Naive thymus-derived CD4-positive, alpha-beta T cell (primary cell): ENCODE results near the gene RSRC1. TPM values are rescaled to one million over a fixed set of nuclear protein-coding genes. Genes with fewer than 3 reads are reported as not detected.
"Not testable (repeated sequence)": the region's sequence is repeated elsewhere in the genome, so short reads cannot be mapped to it uniquely, and the experiment has no call there.

Experiments used
- ATAC-seq: fragments of 150-1000 bp; cut with Tn5 transposase; 2 replicates; pipeline ENCODE4 v1.10.0; 2021; ENCODE audit warnings: mild to moderate bottlenecking, moderate library complexity
- CTCF ChIA-PET: fragments of 350-600 bp; sonication (Branson Sonifier 250); formaldehyde crosslinking; loops from one replicate; lab custom pipeline; 2021; ENCODE audit warnings: antibody characterized with exemption; lab: Charles Lee
- POLR2A ChIA-PET: fragments of 350-600 bp; sonication (Branson Sonifier 250); formaldehyde crosslinking; loops from one replicate; lab custom pipeline; 2021; ENCODE audit warnings: antibody characterized with exemption, inconsistent platforms; lab: Charles Lee
- DNase-seq, 9 donors: peaks; one replicate each; pipeline versions ENCODE4 v3.0.0 to v3.0.0-alpha.2; 2020 to 2022; ENCODE audit warnings: mixed read lengths in 1 of 9
- H3K27ac ChIP-seq: one replicate; pipeline ENCODE4 v1.7.0; 2013; ENCODE audit warnings: mild to moderate bottlenecking, low read depth, low read length, moderate library complexity
- H3K27me3 ChIP-seq, 2 donors: one replicate each; pipeline ENCODE4 v1.7.0; 2013; ENCODE audit warnings: low read length in 2 of 2, mild to moderate bottlenecking in 2 of 2, moderate library complexity in 2 of 2; ENCODE audit not compliant: control insufficient read depth in 2 of 2, insufficient read depth in 2 of 2
- H3K36me3 ChIP-seq, 3 experiments: 1 replicate in 2 of 3; 2 replicates in 1 of 3; pipeline ENCODE4 v1.7.0; 2013; ENCODE audit warnings: low read length in 3 of 3, mild to moderate bottlenecking in 3 of 3, moderate library complexity in 1 of 3; ENCODE audit not compliant: insufficient read depth in 3 of 3, control insufficient read depth in 2 of 3
- H3K4me1 ChIP-seq, 2 donors: one replicate each; pipeline ENCODE4 v1.7.0; 2013; ENCODE audit warnings: low read length in 2 of 2, mild to moderate bottlenecking in 2 of 2, moderate library complexity in 1 of 2; ENCODE audit not compliant: control insufficient read depth in 2 of 2, insufficient read depth in 2 of 2
- H3K4me3 ChIP-seq: 2 replicates; pipeline ENCODE4 v1.7.0; 2013; ENCODE audit warnings: mild to moderate bottlenecking, low read length
- H3K9me3 ChIP-seq, 3 experiments: 1 replicate in 2 of 3; 2 replicates in 1 of 3; pipeline ENCODE4 v1.7.0; 2013; ENCODE audit warnings: low read length in 3 of 3; ENCODE audit not compliant: control insufficient read depth in 2 of 3
- H3K27ac Mint-ChIP-seq, 9 donors: one replicate each; pipeline ENCODE4 v1.8.0; 2020 to 2022; ENCODE audit warnings: mixed read lengths in 9 of 9, mild to moderate bottlenecking in 8 of 9, moderate library complexity in 5 of 9, inconsistent platforms in 2 of 9
- H3K27me3 Mint-ChIP-seq, 5 donors: one replicate each; pipeline ENCODE4 v1.8.0; 2021 to 2022; ENCODE audit warnings: mixed read lengths in 5 of 5, mild to moderate bottlenecking in 1 of 5
- H3K36me3 Mint-ChIP-seq, 5 donors: one replicate each; pipeline ENCODE4 v1.8.0; 2020 to 2022; ENCODE audit warnings: mixed read lengths in 5 of 5, mild to moderate bottlenecking in 3 of 5, inconsistent platforms in 1 of 5
- H3K4me1 Mint-ChIP-seq, 7 donors: one replicate each; pipeline ENCODE4 v1.8.0; 2020 to 2022; ENCODE audit warnings: mixed read lengths in 7 of 7, mild to moderate bottlenecking in 3 of 7, inconsistent platforms in 1 of 7
- H3K4me3 Mint-ChIP-seq, 10 donors: one replicate each; pipeline ENCODE4 v1.8.0; 2020 to 2022; ENCODE audit warnings: mild to moderate bottlenecking in 10 of 10, mixed read lengths in 10 of 10, moderate library complexity in 6 of 10, inconsistent platforms in 2 of 10
- H3K9me3 Mint-ChIP-seq, 11 donors: one replicate each; pipeline ENCODE4 v1.8.0; 2020 to 2022; ENCODE audit warnings: mixed read lengths in 11 of 11, mild to moderate bottlenecking in 4 of 11, inconsistent platforms in 1 of 11, moderate library complexity in 1 of 11
- intact Hi-C, 2 donors: fragments of 100-400 bp; cut with micrococcal nuclease; formaldehyde crosslinking; loops; one replicate each; pipeline ENCODE4 v1.15.1; 2023
- polyA plus RNA-seq, 2 donors: library from polyadenylated mRNA; unstranded; fragments of 300-500 nt; fragmentation: Illumina TruSeq; gene quantifications; one replicate each; pipeline ENCODE4 v1.2.3, GENCODE V29; 2021
- total RNA-seq, 6 experiments: library from RNA in 5 of 6; stranded (reverse) in 5 of 6; gene quantifications; 1 replicate in 5 of 6; 2 replicates in 1 of 6; pipeline ENCODE4 v1.2.3 and lab custom pipeline; 2021 to 2026

Gene RSRC1
- total and polyA plus RNA-seq, 7 experiments from 2014 or later, result 30.0 to 45.0 (median 37.4) TPM

DNA sequence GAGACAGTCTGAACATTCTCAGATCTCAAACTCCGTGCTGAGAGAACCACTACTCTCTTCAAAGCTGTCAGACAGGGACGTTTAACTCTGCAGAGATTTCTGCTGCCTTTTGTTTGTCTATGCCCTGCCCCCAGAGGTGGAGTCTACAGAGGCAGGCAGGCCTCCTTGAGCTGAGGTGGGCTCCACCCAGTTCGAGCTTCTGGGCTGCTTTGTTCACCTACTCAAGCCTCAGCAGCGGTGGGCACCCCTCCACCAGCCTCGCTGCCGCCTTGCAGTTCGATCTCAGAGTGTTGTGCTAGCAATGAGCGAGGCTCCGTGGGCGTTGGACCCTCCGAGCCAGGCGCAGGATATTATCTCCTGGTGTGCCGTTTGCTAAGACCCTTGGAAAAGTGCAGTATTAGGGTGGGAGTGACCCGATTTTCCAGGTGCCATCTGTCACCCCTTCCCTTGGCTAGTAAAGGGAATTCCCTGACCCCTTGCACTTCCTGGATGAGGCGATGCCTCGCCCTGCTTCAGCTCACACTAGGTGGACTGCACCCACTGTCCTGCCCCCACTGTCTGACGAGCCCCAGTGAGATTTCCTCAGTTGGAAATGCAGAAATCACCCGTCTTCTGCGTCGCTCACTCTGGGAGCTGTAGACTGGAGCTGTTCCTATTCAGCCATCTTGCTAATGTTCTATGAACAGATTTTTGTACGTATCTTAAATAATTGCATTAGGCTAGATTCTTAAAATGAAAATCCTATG, 220.0 kb downstream of the RSRC1 start:
- not testable (repeated sequence) for H3K27me3 Mint-ChIP-seq, H3K4me3 Mint-ChIP-seq

DNA sequence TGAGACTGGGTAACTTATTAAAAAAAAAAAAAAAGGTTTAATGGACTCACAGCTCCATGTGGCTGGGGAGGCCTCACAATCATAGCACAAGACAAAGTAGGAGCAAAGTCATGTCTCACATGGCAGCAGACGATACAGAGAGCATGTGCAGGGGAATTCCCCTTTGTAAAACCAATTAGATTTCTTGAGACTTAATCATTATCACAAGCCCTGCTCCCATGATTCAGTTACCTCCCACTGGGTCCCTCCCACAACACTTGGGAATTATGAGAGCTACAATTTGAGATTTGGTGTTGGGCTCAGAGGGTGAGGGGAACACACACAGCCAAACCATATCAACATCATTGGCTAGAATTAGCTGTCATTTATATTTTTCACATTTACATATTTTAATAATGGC, 221.0 kb downstream of the RSRC1 start:
- no peak overlapping the region for H3K4me3 ChIP-seq
- Mint-ChIP-seq H3K36me3 (peaks cover 0 to 47% (median 21%) of the 10 kb centered on the region in 5 donors), H3K4me1 (peaks cover 0 to 10% (median 7%) of the 10 kb centered on the region in 7 donors), H3K4me3 (no peak overlapping the region), H3K9me3 (peaks cover 0 to 18% (median 2%) of the 10 kb centered on the region in 11 donors), H3K27ac (no peak overlapping the region), H3K27me3 (no peaks in the 10 kb centered on the region)
- no peaks in the 10 kb centered on the region for H3K27me3 ChIP-seq
- intact Hi-C loops, result no loop called here
- H3K4me1 ChIP-seq, result no peaks in the 10 kb centered on the region
- H3K9me3 ChIP-seq, result no peaks in the 10 kb centered on the region
- no peak for DNase-seq
- ATAC-seq, result no peak
- CTCF ChIA-PET, result no interaction called here
- peaks cover 0 to 3% (median 0%) of the 10 kb centered on the region in 3 experiments for H3K36me3 ChIP-seq
- POLR2A ChIA-PET, result no interaction called here
- H3K27ac ChIP-seq, result no peak overlapping the region

More for the DNA sequence above, 220.0 kb downstream of the RSRC1 start:
- H3K36me3 ChIP-seq, H3K27me3 ChIP-seq, DNase-seq, intact Hi-C loops, H3K27ac ChIP-seq, H3K4me1 ChIP-seq, ATAC-seq, POLR2A ChIA-PET, CTCF ChIA-PET, H3K27ac Mint-ChIP-seq, H3K9me3 ChIP-seq, H3K4me3 ChIP-seq: not testable (repeated sequence)
- Mint-ChIP-seq H3K9me3 (peaks cover 0 to 17% (median 2%) of the 10 kb centered on the region in 11 donors), H3K4me1 (peaks cover 0 to 10% (median 6%) of the 10 kb centered on the region in 7 donors), H3K36me3 (peaks cover 0 to 47% (median 18%) of the 10 kb centered on the region in 5 donors)

DNA sequence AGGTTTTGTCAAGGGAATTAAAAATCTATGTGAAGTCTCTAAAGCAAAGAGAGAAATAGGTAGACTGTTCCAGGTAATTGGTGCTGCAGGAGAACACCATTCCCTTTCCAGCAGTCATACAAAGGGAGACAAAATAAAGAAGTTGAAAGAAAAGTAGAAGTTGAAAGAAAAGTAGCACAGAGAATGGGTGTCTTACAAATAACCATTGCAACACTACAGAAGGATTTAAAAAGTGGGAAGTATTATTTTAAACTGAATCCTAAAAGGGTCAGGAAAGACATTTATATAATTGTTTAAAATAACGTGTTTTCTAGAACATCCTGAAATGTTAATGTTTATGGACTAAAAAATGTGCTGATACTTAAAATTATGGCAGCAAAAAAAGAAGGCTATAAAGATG, 223.8 kb downstream of the RSRC1 start:
- H3K27me3 ChIP-seq, result no peaks in the 10 kb centered on the region
- H3K36me3 ChIP-seq, result peaks cover 0 to 3% (median 0%) of the 10 kb centered on the region in 3 experiments
- ChIA-PET POLR2A (no interaction called here), CTCF (no interaction called here)
- H3K27me3 Mint-ChIP-seq, result no peaks in the 10 kb centered on the region
- DNase-seq (no peak), ATAC-seq (no peak)
- peaks cover 0 to 7% (median 4%) of the 10 kb centered on the region in 7 donors for H3K4me1 Mint-ChIP-seq
- peaks cover 0 to 6% (median 0%) of the 10 kb centered on the region in 11 donors for H3K9me3 Mint-ChIP-seq
- no peaks in the 10 kb centered on the region for H3K4me1 ChIP-seq
- no peak overlapping the region for H3K27ac ChIP-seq
- H3K4me3 Mint-ChIP-seq, result no peak overlapping the region
- no peaks in the 10 kb centered on the region for H3K9me3 ChIP-seq
- H3K27ac Mint-ChIP-seq, result no peak overlapping the region
- H3K4me3 ChIP-seq, result no peak overlapping the region
- H3K36me3 Mint-ChIP-seq, result peaks cover 0 to 49% (median 31%) of the 10 kb centered on the region in 5 donors
- intact Hi-C loops, result no loop called here

DNA sequence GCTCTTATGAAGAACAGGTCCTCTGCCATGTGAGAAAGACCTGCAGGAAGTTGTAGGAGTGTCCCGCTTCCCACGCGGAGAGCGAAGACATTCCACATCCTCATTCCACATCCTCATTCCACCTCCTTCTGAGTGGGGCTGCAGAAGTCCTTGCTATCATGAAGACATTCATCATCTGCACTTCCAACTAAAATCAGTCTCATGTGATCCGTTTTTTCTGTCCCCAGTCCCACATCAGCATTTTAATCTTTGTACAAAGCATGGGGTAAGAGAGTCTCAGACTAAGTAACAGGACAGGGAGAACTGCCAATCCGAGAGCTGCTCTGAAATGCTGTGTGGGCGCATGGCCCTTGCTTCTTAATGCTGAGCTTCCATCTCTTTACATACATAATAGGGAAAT, 227.2 kb downstream of the RSRC1 start:
- H3K4me1 Mint-ChIP-seq, result peaks cover 0 to 7% (median 0%) of the 10 kb centered on the region in 7 donors
- POLR2A ChIA-PET, result no interaction called here
- peaks cover 0 to 3% (median 0%) of the 10 kb centered on the region in 3 experiments for H3K36me3 ChIP-seq
- no peak overlapping the region for H3K27ac ChIP-seq
- H3K27me3 Mint-ChIP-seq, result no peaks in the 10 kb centered on the region
- no peak for ATAC-seq
- CTCF ChIA-PET, result no interaction called here
- H3K9me3 ChIP-seq, result no peaks in the 10 kb centered on the region
- peaks cover 0 to 16% (median 6%) of the 10 kb centered on the region in 11 donors for H3K9me3 Mint-ChIP-seq
- H3K4me3 Mint-ChIP-seq, result no peak overlapping the region
- peaks cover 0 to 59% (median 40%) of the 10 kb centered on the region in 5 donors for H3K36me3 Mint-ChIP-seq
- H3K27ac Mint-ChIP-seq, result no peak overlapping the region
- no peaks in the 10 kb centered on the region for H3K4me1 ChIP-seq
- no peaks in the 10 kb centered on the region for H3K27me3 ChIP-seq
- intact Hi-C loops, result no loop called here
- H3K4me3 ChIP-seq, result no peak overlapping the region
- DNase-seq, result no peak

DNA sequence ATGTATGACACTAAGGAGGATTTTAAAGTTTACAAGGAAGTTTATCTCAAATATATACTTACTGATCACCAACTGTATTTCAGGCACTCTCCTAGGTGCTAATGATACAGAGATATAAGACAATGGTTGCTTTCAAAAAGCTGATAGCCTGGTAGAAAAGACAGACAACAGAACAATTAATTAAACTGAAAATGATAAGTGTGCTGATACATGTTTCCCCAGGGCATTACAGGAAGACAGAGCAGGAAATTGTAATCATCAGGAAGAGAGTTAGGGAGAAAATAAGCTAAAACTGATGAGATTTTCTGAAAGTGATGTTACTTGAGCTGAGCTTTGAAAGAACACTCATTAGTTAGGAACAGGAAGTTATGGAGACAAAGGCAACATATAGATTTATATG, 229.7 kb downstream of the RSRC1 start:
- H3K4me1 Mint-ChIP-seq, result peaks cover 0 to 7% (median 0%) of the 10 kb centered on the region in 7 donors
- H3K27me3 Mint-ChIP-seq, result no peaks in the 10 kb centered on the region
- no peak for DNase-seq
- Histone ChIP-seq H3K27ac (no peak overlapping the region), H3K36me3 (no peaks in the 10 kb centered on the region), H3K27me3 (no peaks in the 10 kb centered on the region), H3K9me3 (no peaks in the 10 kb centered on the region), H3K4me3 (no peak overlapping the region), H3K4me1 (no peaks in the 10 kb centered on the region)
- ATAC-seq, result no peak
- H3K27ac Mint-ChIP-seq, result no peak overlapping the region
- H3K9me3 Mint-ChIP-seq, result peaks cover 5 to 16% (median 8%) of the 10 kb centered on the region in 11 donors
- CTCF ChIA-PET, result no interaction called here
- peaks cover 0 to 62% (median 44%) of the 10 kb centered on the region in 5 donors for H3K36me3 Mint-ChIP-seq
- no peak overlapping the region for H3K4me3 Mint-ChIP-seq
- POLR2A ChIA-PET, result no interaction called here
- intact Hi-C loops, result no loop called here

DNA sequence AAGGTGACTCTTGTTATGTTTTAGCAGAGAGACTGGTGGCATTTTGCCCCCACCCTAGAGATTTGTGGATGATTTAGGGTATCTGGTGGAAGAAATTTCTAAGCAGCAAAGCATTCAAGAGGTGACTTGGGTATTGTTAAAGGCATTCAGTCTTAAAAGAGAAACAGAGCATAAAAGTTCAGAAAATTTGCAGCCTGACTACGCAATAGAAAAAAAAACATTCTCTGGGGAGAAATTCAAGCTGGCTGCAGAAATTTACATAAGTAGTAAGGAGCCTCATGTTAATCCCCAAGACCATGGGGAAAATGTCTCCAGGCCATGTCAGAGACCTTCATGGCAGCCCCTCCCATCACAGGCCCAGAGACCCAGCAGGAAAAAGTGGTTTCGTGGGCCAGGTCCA, 231.1 kb downstream of the RSRC1 start:
- H3K36me3 ChIP-seq, H3K27me3 ChIP-seq, DNase-seq, intact Hi-C loops, H3K9me3 ChIP-seq, ATAC-seq, H3K4me1 ChIP-seq, H3K4me3 ChIP-seq, H3K4me3 Mint-ChIP-seq, H3K27ac Mint-ChIP-seq, H3K27ac ChIP-seq, POLR2A ChIA-PET, CTCF ChIA-PET, H3K4me1 Mint-ChIP-seq, H3K27me3 Mint-ChIP-seq: not testable (repeated sequence)
- Mint-ChIP-seq H3K9me3 (peaks cover 3 to 16% (median 8%) of the 10 kb centered on the region in 11 donors), H3K36me3 (peaks cover 0 to 52% (median 35%) of the 10 kb centered on the region in 5 donors)

DNA sequence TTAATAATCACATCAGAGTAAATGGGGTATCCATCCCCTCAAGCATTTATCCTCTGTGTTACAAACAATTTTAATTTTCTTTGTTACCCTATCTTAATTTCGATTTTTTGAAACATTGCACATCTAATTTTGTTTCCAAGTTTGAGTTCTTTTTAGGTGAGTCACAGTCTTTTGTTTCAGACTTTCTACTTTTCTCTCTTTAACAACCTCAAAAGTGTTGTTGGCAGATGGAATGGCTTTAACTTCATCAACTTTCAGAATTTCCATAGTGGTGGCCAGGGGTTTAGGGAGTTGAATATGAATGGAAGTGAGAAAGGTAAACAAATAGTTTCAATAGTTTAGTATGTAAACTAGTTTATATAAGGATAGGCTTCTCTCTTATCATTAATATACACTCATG, 238.1 kb downstream of the RSRC1 start:
- Histone ChIP-seq H3K9me3 (no peaks in the 10 kb centered on the region), H3K36me3 (no peaks in the 10 kb centered on the region), H3K4me1 (no peaks in the 10 kb centered on the region), H3K27ac (no peak overlapping the region), H3K27me3 (no peaks in the 10 kb centered on the region), H3K4me3 (no peak overlapping the region)
- ChIA-PET CTCF (no interaction called here), POLR2A (no interaction called here)
- Mint-ChIP-seq H3K9me3 (peaks cover 0 to 12% (median 1%) of the 10 kb centered on the region in 11 donors), H3K4me3 (no peak overlapping the region), H3K27ac (no peak overlapping the region), H3K27me3 (no peaks in the 10 kb centered on the region), H3K36me3 (peaks cover 0 to 19% (median 6%) of the 10 kb centered on the region in 5 donors), H3K4me1 (peaks cover 0 to 7% (median 1%) of the 10 kb centered on the region in 7 donors)
- DNase-seq (no peak), ATAC-seq (no peak)
- intact Hi-C loops, result no loop called here
